Panc1 (cell line): ENCODE measurements around the gene SH3BP5L. TPM values are rescaled to one million over a fixed set of nuclear protein-coding genes. Genes with fewer than 3 reads are reported as not detected.

Experiments
- ATAC-seq: fragments of 200-7000 bp; cut with Tn5 transposase; 2 replicates; pipeline ENCODE4 v1.9.1; 2020; ENCODE audit warnings: mild to moderate bottlenecking, moderate library complexity
- BruUV-seq: library from RNA; stranded (reverse); fragments of 400-500 nt; replicated peaks from 2 replicates; lab custom pipeline; 2021; lab: Mats Ljungman, UMichigan
- CTCF ChIA-PET: fragments of 300-600 bp; sonication (Branson Sonifier 250); formaldehyde crosslinking; loops from one replicate; lab custom pipeline; 2022; ENCODE audit warnings: antibody characterized with exemption; lab: Charles Lee
- POLR2A ChIA-PET: fragments of 300-600 bp; sonication (Branson Sonifier 250); formaldehyde crosslinking; loops from one replicate; lab custom pipeline; 2022; ENCODE audit warnings: antibody characterized with exemption; lab: Charles Lee
- DNase-seq: peaks from one replicate; pipeline ENCODE4 v3.0.0-alpha.2; 2010; ENCODE audit warnings: low read depth, low spot score
- H3K27ac ChIP-seq: 2 replicates; pipeline ENCODE4 v1.5.1; 2011; ENCODE audit warnings: mild to moderate bottlenecking, low read length, inconsistent platforms
- H3K27me3 ChIP-seq: fragments of 200-500 bp; sonication (Bioruptor generic); 2 replicates; pipeline ENCODE4 v1.6.0; 2014; ENCODE audit warnings: low read length, inconsistent platforms; ENCODE audit not compliant: control insufficient read depth, insufficient read depth
- H3K36me3 ChIP-seq: fragments of 200-500 bp; sonication (Bioruptor generic); 2 replicates; pipeline ENCODE4 v1.5.1; 2014; ENCODE audit warnings: inconsistent platforms, mild to moderate bottlenecking, low read length, moderate library complexity; ENCODE audit not compliant: control insufficient read depth, insufficient read depth
- H3K4me1 ChIP-seq: 2 replicates; pipeline ENCODE4 v1.5.1; 2011; ENCODE audit warnings: inconsistent platforms, mild to moderate bottlenecking, low read length, moderate library complexity; ENCODE audit not compliant: control insufficient read depth, insufficient read depth
- H3K4me3 ChIP-seq, 2 experiments: 2 replicates each; pipeline ENCODE4 v1.5.1; 2011 to 2012; ENCODE audit warnings: low read depth in 2 of 2, low read length in 2 of 2, mild to moderate bottlenecking in 2 of 2, inconsistent platforms in 1 of 2, moderate library complexity in 1 of 2
- H3K9me3 ChIP-seq: fragments of 200-500 bp; sonication (Bioruptor generic); 2 replicates; pipeline ENCODE4 v1.5.1; 2014; ENCODE audit warnings: low read depth, mild to moderate bottlenecking, inconsistent platforms, low read length, moderate library complexity; ENCODE audit not compliant: control insufficient read depth, insufficient read depth
- POLR2AphosphoS5 ChIP-seq: IDR thresholded peaks from 2 replicates; pipeline ENCODE4 v1.6.1; 2012; ENCODE audit warnings: mild to moderate bottlenecking, low read depth, low read length, moderate library complexity
- SIN3A ChIP-seq: IDR thresholded peaks from 2 replicates; pipeline ENCODE4 v1.6.1; 2012; ENCODE audit warnings: low read depth, mild to moderate bottlenecking, low read length, moderate library complexity, borderline replicate concordance; ENCODE audit not compliant: insufficient read depth
- TCF7L2 ChIP-seq: IDR thresholded peaks from 2 replicates; pipeline ENCODE4 v1.6.1; 2011; ENCODE audit warnings: mild to moderate bottlenecking, low read depth, low read length, inconsistent platforms
- in situ Hi-C: cut with HindIII; loops from 2 replicates; pipeline ENCODE4 v1.10.0; 2016; ENCODE audit warnings: low sequenced_read_pairs, low pct_unique_long_range_greater_than_20kb
- intact Hi-C: fragments of 100-400 bp; cut with micrococcal nuclease; formaldehyde crosslinking; loops from one replicate; pipeline ENCODE4 v1.10.0; 2022; ENCODE audit not compliant: unreplicated experiment
- total RNA-seq: library from RNA; stranded (reverse); gene quantifications from one replicate; pipeline ENCODE4 v1.2.1, GENCODE V29; 2021; ENCODE audit not compliant: unreplicated experiment
- TF ChIP-seq, protein P1 (sequence below), 2 experiments: IDR thresholded peaks; 2 replicates each; pipeline ENCODE4 v1.6.1; 2011 to 2012; ENCODE audit warnings: low read depth in 2 of 2, control low read depth in 1 of 2, low read length in 1 of 2, mild to moderate bottlenecking in 1 of 2, moderate library complexity in 1 of 2; ENCODE audit not compliant: insufficient read depth in 1 of 2
- TF ChIP-seq, protein P2 (sequence below): fragments of 450-650 bp; IDR thresholded peaks from 2 replicates; pipeline ENCODE4 v1.5.1; 2017; ENCODE audit warnings: mild to moderate bottlenecking

Gene SH3BP5L
- total RNA-seq, 1 experiment from 2014 or later, result 23.9 TPM

DNA sequence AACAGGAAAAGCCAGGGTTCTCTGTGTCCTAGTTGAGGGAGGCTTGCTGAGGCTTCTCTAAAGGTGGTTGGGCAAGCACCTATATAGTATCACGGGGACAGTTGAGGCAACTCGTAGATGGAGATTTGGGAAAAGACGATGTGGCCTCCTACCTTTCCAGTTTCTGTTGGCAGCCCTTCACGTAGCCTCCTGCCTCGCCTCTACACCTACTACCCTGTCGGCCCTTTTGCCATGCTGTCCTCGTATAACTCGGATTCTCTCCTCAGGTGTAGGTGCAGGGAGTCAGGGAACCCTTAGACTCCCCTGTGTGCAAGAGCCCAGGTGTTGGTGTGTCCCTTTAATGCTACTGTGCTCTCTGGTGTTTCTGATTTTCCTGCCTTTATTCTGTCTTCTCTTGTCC is 22.9 kb upstream of the SH3BP5L start:
- peaks cover 4% of the 10 kb centered on the region; the same call in 1 of the 2 replicates for H3K4me1 ChIP-seq
- TF ChIP-seq, protein P1, sequence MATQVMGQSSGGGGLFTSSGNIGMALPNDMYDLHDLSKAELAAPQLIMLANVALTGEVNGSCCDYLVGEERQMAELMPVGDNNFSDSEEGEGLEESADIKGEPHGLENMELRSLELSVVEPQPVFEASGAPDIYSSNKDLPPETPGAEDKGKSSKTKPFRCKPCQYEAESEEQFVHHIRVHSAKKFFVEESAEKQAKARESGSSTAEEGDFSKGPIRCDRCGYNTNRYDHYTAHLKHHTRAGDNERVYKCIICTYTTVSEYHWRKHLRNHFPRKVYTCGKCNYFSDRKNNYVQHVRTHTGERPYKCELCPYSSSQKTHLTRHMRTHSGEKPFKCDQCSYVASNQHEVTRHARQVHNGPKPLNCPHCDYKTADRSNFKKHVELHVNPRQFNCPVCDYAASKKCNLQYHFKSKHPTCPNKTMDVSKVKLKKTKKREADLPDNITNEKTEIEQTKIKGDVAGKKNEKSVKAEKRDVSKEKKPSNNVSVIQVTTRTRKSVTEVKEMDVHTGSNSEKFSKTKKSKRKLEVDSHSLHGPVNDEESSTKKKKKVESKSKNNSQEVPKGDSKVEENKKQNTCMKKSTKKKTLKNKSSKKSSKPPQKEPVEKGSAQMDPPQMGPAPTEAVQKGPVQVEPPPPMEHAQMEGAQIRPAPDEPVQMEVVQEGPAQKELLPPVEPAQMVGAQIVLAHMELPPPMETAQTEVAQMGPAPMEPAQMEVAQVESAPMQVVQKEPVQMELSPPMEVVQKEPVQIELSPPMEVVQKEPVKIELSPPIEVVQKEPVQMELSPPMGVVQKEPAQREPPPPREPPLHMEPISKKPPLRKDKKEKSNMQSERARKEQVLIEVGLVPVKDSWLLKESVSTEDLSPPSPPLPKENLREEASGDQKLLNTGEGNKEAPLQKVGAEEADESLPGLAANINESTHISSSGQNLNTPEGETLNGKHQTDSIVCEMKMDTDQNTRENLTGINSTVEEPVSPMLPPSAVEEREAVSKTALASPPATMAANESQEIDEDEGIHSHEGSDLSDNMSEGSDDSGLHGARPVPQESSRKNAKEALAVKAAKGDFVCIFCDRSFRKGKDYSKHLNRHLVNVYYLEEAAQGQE (IDR thresholded peaks at IDR 0.05; ENCODE audit: insufficient read depth in 1 of 2, low read depth in 2 of 2, low read length in 1 of 2), result no peak
- TF ChIP-seq, protein P2, sequence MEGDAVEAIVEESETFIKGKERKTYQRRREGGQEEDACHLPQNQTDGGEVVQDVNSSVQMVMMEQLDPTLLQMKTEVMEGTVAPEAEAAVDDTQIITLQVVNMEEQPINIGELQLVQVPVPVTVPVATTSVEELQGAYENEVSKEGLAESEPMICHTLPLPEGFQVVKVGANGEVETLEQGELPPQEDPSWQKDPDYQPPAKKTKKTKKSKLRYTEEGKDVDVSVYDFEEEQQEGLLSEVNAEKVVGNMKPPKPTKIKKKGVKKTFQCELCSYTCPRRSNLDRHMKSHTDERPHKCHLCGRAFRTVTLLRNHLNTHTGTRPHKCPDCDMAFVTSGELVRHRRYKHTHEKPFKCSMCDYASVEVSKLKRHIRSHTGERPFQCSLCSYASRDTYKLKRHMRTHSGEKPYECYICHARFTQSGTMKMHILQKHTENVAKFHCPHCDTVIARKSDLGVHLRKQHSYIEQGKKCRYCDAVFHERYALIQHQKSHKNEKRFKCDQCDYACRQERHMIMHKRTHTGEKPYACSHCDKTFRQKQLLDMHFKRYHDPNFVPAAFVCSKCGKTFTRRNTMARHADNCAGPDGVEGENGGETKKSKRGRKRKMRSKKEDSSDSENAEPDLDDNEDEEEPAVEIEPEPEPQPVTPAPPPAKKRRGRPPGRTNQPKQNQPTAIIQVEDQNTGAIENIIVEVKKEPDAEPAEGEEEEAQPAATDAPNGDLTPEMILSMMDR, result no peak
- TF ChIP-seq SIN3A (no peak), POLR2AphosphoS5 (no peak), TCF7L2 (no peak)
- no peak overlapping the region for H3K4me3 ChIP-seq
- no peak for DNase-seq
- H3K9me3 ChIP-seq, result no peaks in the 10 kb centered on the region
- peaks cover 7% of the 10 kb centered on the region; the same call in 1 of the 2 replicates for H3K36me3 ChIP-seq
- no peaks in the 10 kb centered on the region for H3K27me3 ChIP-seq
- ATAC-seq, result no peak
- in situ Hi-C loops (no loop called here), intact Hi-C loops (no loop called here)
- CTCF ChIA-PET, result no interaction called here
- BruUV-seq, result no TSS peak
- POLR2A ChIA-PET, result no interaction called here
- H3K27ac ChIP-seq, result no peak overlapping the region

GRCh38 chr1:248847956-248848561 is 22.3 kb upstream of the SH3BP5L start:
- intact Hi-C loops (no loop called here), in situ Hi-C loops (no loop called here)
- ATAC-seq, result no peak
- peaks cover 4% of the 10 kb centered on the region; the same call in 1 of the 2 replicates for H3K4me1 ChIP-seq
- ChIA-PET POLR2A (no interaction called here), CTCF (no interaction called here)
- no peak overlapping the region for H3K27ac ChIP-seq
- H3K9me3 ChIP-seq, result no peaks in the 10 kb centered on the region
- TF ChIP-seq TCF7L2 (no peak), POLR2AphosphoS5 (no peak), SIN3A (no peak)
- TF ChIP-seq, protein P1 (IDR thresholded peaks at IDR 0.05; ENCODE audit: insufficient read depth in 1 of 2, low read depth in 2 of 2, low read length in 1 of 2), result no peak
- TF ChIP-seq, protein P2, result no peak
- peaks cover 7% of the 10 kb centered on the region; the same call in 1 of the 2 replicates for H3K36me3 ChIP-seq
- H3K4me3 ChIP-seq, result no peak overlapping the region
- no TSS peak for BruUV-seq
- no peak for DNase-seq
- H3K27me3 ChIP-seq, result no peaks in the 10 kb centered on the region
